Colon (tissue), 2 donors: ENCODE data around the gene P3R3URF.

Source experiments
- FAIRE-seq: peaks from 2 replicates; lab custom pipeline; 2012; peaks lifted over from hg19 to GRCh38; lab: Jason Lieb, UNC
- donor health status: control.
- donor health status: control.

Gene P3R3URF

DNA sequence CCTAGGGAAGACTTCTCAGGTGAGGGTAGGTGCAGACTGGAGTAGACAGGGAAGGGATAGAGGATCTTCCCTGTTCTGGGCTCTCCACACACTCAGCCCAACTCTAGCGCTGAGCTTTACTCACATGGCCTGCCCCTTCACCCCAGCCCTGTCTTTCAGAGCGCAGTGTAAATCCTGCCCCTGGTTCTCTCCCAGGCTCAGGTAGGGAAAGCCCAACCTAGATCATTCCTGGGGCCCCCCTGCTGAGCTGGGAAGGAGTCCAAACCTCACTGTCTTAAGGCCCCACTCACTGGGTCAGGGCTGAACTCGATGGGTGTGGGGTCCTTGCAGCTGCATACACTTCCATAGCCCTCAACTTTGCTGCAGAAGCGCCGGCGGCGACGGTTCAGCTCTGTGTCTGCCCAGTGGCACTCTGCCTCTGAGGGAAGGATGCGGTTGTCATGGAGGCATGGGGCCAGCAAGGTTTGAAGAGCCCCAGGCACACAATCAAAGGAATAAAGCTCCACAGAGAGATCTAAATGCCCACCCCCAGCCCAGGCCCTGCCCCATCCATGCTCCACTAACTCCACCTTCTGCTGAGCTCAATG lies 17.8 kb upstream of the P3R3URF start:
- no peak for FAIRE-seq

DNA sequence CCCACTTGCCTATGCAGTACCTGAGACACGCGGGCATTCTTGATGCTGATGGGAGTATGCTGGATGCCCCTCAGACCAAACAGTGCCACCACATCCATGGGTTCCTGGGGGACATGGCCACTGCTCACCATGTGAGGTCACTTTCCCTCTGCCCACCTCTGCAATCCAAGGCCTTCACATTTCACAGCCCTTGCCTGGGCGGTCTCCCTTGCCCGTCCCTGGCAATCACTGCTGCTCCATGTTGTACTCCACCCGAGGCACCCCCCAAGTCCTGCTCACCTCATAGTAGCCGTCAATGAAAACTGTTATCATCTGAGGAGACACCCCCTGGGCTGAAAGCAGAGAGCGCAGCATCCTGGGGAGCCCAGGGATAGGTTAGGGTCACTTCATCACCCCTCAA lies 17.0 kb upstream of the P3R3URF start:
- no peak for FAIRE-seq

DNA sequence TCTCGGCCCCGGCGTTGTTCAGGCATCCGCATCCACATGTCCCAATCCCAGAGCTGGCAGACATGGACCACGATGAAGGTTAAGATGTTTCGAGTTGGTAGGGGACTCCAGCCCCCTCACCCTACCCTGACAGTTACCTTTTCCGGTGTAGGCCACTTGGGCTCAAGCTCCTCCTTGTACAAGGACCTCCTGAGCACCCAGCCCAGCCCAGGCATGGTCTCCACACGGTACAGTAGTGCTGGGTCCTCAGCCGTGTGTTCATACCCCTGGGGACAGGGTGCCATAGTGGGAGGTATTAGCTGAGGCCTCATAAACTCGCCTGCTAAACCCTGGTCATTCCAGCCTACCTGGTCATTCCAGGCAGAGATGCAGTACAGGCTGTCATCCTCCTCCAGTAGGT lies 15.9 kb upstream of the P3R3URF start:
- FAIRE-seq, result no peak

DNA sequence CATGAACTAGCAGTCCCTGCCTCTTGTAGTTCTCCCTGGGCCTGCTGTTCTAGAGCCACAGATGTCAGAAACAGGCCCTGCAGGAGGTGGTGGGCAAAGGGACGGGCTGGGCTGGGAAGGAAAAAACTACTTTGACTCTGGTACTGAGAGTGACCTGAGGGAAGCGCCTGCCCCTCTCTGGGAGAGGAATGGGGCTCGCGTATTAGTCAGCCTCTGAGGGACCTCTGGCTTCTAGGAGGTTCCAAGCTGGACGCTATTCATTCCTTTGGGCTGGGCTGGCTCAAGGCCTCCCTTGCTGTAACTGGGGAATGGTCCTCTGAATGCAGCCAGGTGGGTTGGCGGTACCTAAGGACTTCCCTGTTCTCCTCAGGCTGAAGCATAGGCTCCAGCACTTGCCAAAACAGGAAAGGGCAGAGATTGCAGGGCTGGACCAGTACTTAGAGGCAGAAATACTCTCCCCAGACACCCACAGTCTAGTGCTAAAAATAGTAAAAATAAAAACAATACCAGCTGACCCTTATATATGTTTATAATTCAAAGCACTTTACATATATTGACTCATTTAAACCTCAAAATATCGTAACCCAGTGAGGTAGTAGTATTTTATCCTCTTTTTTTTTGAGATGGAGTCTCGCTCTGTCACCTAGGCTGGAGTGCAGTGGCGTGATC lies 14.9 kb upstream of the P3R3URF start:
- FAIRE-seq, result no peak

DNA sequence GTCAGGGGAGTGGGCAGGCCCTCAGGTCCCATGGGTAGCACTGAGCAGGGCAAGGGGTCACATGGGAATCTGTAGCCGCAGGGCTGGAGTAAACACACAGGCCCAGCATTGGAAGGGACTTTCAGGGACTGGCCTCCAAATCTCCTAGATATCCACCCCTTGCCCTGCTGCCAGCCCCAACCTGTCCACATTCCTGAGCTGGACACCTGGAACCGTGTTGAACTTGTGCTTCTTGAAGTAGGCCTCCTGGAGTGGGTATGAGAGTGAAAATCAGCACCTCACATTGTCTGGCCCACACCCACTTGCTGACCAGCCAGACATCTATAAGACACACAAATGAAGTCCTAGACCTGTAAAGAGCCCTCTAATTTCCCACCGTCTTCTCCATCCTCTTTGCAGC lies 14.3 kb upstream of the P3R3URF start:
- FAIRE-seq, result no peak

DNA sequence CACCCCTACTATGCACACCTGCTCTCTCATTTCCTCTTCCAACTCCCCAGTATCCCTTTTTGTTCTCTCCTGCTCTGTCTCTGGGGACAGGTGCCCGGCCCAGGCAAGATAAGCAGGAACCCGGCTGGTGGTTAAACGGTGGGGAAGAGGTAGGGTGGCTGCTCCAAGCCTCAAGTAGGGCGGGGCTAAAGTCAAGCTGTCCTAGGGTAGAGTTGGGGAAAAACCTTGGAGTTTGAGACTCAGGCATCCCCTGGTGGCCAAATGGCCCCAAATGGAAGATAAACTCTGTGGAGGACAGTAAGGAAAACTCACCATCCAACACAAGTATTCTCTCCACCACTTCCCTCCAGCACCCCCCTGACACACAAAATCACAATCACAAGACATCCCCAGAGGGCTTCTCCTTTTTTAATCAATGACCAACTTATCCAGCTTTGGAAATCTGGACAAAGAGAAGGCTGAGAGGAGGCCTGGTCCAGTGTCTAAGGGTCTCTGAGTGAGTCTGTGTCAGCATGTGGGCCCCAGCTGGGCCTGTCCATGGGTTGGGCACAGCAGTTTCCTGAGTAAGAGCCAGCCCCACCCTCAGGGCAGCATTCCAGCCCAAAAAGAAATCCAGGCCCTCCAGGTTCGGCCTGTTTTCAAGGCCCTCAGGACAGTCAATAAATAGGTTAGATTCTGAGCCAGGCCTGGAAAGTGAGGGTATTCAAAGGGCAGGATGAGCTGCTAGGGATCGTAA lies 12.2 kb upstream of the P3R3URF start:
- no peak for FAIRE-seq

- FAIRE-seq, result no peak
Measured at GRCh38 chr1:46187106-46187869, 11.0 kb upstream of the P3R3URF start.

DNA sequence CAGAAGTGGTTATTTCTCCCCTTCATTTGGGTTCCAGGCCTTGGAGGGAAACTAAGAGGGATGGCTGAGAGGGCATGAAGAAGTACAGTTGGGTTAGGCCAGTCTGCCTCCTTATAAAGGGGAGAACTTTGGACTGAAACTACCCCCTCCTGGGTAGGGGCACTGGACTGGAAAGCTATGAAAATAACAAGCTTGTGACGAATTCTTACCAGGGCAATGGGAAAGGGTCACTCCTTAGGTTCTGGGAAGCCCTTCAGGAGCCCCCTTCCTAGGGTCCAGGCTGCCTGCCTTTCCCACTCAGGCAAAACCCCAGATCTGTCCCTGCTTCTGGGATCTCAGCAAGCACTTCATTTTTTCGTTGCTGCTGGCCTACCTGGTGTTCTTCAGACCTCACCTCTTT lies 9.8 kb upstream of the P3R3URF start:
- no peak for FAIRE-seq

DNA sequence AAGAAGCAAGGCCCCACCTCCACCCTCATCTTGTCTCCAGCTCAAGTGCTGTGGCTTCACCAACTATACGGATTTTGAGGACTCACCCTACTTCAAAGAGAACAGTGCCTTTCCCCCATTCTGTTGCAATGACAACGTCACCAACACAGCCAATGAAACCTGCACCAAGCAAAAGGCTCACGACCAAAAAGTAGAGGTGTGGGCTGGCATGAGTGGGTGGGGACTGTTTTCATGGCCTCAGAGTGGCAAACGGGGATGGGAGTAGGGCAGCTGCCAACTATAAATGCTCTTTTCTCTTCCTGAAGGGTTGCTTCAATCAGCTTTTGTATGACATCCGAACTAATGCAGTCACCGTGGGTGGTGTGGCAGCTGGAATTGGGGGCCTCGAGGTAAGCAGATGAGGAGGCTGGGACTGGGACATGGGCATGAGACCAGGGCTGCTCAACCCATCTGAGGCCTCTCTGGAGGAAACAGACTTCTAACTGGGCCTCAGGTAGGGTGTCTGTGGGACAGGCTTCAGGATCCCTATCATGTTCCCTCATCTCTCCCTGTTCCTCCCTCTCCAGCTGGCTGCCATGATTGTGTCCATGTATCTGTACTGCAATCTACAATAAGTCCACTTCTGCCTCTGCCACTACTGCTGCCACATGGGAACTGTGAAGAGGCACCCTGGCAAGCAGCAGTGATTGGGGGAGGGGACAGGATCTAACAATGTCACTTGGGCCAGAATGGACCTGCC lies 8.8 kb upstream of the P3R3URF start:
- FAIRE-seq, result no peak

DNA sequence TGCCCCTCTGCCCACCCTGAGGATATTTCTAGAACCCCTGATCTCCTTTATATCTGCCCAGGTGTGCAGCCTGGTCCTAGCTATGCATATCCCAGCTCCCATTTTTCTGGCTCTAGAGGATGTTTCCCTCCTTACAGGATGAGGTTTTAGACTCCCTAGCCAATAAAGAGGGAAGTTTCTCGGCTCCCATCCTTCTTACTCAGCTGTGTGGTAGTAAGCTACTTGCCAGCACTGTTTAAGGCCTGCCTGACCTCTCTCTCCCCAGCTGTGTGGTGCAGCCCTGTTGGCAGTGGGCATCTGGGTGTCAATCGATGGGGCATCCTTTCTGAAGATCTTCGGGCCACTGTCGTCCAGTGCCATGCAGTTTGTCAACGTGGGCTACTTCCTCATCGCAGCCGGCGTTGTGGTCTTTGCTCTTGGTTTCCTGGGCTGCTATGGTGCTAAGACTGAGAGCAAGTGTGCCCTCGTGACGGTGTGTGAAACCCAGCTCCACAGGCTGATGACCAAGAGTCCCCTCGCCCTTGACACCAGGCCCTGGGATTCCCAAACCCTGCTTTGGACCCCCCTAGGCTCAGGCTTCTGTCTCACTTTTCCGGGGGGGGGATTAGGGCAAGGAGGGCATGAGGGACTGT lies 7.8 kb upstream of the P3R3URF start:
- no peak for FAIRE-seq

DNA sequence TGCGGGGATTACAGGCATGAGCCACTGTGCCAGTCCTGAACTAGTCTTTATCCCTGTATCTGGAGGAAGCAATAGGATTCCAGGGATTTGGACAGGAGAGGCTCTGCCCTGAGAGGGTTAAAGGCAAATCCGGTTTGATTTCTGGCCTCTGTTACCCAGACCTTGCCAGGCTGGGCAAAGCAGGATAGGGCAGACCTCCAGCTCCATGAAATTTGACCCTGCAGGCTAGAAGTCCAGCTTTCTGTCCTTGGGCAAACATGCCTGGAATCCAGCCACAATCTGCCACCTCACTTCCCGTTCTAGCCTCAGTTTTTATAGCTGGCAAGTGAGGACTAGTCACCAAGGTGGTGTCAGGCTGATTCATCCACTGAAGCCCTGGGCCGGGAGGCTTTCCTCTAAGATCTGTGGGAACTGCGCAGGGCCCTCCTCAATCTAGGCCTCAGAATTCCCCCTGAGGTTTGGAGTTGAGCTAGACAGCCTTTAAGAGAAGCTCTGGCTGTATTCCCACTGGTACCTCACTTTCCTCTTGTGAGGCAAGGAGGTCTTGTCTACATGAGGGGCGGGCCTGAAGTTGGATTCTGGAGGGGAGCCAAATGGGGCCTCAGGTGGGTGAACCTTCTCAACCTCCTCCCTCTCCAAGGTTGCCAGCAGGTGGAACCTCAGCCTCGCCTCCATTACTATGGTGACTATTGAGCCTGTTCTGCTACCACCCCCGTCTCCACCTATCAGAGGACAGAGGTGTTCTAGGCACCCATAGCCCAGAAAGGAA lies 7.0 kb upstream of the P3R3URF start:
- no peak for FAIRE-seq

DNA sequence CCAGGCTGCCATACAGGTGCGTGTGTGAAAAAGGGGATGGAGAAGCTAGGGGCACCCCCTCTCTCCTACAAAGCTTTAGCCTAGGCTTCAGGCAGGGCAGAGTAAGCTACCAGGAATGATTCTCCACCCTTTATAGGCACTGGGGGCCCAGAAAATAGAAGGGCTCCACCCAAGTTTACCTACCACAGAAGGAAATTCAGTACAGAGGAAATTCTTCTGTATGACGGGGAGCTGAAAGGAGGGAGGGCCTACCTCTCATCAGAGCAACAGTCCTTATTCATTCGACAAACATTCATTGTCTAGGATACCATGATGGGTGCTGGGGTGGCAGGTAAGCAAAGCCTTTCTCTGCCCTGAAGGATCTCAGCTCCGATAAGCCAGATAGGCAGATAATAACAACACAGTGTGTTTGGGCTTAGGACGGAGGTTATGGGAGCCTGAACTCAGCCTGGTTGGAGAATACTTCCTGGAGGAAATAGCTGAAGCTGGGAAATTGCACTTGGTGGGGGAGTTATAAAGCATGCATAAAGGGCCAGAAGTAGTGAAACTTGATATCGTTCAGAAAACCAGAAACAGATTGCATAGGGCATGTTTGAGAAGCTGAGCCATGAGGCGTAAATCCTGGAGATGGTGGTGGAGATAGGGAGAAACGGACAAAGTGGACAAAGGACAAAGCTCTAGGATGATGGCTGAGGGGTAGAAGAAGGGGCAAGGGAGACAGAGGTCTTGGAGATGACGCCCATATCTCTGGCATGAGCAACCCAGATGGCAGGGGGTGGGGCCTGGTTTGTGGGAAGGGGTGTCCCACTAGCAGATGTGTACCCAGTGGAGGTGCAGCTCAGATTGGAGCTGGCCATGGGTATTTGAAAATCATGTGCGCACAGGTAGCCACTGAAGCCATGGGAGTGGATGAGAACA lies 5.3 kb upstream of the P3R3URF start:
- FAIRE-seq, result no peak

DNA sequence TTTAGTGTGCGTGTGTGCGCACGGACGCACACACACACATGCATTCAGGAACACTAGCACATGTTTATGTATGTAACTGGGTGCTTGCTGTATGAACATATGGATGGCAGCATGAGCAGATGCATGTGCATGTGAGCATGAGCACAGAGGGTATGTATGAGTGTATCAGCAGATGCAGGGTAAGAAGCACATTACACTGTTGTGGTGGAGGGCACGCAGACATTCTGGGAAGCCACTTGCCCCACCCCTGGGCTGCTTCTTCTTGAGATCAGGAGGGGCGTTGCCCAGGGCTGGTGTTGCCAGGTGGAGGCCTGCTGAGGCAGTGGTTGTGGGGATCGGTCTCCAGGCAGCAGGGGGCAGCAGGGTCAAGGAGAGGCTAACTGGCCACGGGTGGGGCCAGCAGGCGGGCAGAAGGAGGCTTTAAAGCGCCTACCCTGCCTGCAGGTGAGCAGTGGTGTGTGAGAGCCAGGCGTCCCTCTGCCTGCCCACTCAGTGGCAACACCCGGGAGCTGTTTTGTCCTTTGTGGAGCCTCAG lies 3.9 kb upstream of the P3R3URF start:
- FAIRE-seq, result no peak

DNA sequence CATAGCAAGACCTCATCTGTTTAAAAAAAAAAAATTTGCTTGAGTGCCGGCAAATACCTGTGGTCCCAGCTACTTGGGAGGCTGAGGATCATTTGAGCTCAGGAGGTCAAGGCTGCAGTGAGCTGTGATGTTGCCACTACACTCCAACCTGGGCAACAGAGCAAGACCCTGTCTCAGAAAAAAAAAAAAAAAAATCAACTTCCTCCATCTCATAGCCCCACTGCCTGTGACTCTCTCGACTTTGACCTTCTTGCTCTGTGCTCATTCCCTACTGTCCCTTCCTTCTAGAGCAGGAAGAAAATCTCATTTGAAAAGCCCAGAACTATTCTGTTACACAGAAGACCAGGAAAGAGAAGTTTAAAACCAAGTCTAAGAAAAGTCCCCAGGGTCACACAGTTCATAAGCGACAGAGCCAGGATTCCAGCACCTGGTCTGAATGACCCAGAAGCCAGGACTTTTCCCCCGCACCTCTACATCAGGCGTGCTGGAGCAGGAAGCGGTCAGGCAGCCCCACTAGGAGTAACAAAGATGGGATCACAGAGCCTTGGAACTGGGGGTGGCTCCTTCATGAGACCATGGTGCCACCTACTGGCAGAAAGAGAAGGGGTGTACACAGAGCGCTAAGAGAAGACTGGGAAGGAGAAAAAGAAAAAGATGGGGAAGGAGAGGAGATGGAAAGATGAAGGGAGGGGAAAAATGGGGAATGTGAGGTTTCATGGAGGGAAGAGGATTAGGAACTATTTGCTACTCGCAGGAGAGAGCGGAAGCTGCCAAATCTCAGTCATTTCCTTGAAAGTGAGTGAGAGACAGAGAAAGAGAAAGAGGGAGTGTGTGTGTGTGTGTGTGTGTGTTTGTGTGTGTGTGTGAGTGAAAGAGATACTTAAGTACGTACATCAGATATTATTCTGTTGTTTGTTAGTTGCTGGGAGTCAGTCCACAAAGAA lies 3.1 kb upstream of the P3R3URF start:
- FAIRE-seq, result no peak

DNA sequence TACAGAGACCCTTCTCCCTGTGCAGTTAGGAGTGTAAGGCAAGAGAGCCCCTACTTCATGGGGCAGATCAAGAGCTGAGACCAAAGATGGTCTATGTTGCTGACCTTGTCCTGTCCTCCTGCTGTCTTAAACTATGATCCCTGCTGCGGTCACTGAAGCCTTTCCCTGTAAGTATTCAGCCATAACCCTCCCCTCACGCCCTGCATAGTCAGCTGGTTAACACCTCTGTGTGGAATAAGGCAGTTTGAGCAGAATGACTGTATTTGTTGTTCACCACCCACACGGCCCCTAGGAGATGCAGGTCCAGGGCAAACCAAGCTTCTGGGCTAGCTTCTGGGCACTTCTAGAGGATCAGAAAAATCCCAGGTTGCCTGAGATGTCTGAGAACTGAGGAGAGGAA lies 1.0 kb downstream of the P3R3URF start:
- no peak for FAIRE-seq

DNA sequence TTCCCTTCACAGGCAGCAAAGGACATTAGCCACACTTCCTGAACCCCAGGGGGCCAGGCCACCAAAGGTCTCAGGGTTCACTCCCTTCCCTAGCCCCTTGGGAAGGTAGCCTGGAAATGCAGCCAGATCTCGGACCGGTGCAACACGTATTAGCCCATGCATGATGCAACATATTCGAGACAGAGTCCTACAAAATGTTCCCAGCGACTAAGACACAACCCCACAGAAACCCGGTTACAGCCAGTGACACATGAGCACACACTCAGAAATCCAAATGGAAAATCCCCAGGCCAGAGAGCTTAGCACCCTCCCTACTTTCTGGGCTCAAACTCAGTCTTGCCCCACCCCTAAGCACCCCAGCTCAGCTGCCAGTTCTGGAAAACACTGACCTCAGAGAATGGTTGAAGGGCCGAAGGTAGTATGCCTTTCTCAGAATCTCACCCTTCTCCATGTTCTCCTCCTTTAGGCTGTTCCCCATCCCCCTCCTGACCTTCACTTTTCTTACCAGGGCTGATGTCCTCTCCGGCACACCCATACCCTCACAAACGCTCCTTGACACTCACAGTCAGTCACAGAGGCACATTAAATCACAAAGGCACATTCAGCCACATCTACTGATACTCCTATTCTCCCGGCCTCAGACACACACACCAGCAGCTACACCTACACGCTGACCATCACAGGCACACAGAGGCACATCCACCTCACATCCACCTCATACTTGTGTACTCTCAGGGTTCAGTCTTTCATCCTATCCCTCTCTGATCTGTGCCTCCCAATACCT lies 1.6 kb downstream of the P3R3URF start, which contains the start of gene TSPAN1:
TSPAN1 (plus strand) TSS at position 640 of the 784 bp plus-strand sequence. CDS start 6,021 bp downstream, outside the sequence.
- FAIRE-seq, result no peak

DNA sequence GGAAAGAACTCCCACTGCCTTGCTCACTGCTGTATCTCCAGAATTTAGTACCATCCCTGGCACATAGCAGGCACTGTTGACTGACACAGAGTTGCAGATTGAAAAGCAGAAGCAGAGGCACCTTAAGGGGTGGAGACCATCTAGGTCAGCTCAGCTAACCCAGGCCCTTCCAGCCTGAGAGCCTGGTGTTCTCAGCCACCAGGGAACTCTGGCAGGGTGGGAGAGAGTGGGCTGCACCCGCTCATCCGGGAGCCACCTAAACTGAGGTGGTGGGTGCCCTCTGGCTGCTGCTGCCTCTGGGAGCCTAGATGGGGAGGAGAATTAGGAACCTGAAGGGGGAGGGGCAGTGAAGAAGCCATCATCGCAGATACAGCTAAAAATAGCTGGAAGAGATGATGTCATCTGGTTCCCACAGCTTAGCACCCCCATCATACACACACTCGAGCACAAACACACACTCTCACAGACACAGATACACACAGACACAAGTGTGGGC lies 2.9 kb downstream of the P3R3URF start:
- no peak for FAIRE-seq
